CD4-positive, alpha-beta memory T cell (primary cell): ENCODE data around the gene GNB1L. TPM values are rescaled to one million over a fixed set of nuclear protein-coding genes. Genes with fewer than 3 reads are reported as not detected.

ENCODE experiments used
- CTCF ChIA-PET: fragments of 350-600 bp; sonication (Branson Sonifier 250); formaldehyde crosslinking; loops from one replicate; lab custom pipeline; 2021; ENCODE audit warnings: inconsistent platforms; ENCODE audit not compliant: partially characterized antibody; lab: Charles Lee
- POLR2A ChIA-PET: fragments of 350-600 bp; sonication (Branson Sonifier 250); formaldehyde crosslinking; loops from one replicate; lab custom pipeline; 2021; ENCODE audit not compliant: partially characterized antibody; lab: Charles Lee
- DNase-seq, 5 donors: peaks; one replicate each; pipeline versions ENCODE4 v3.0.0 to v3.0.0-alpha.2; 2020 to 2022; ENCODE audit warnings: mixed read lengths in 1 of 5
- H3K27ac ChIP-seq: one replicate; pipeline ENCODE4 v1.7.0; 2013; ENCODE audit warnings: low read depth, low read length
- H3K27me3 ChIP-seq: 2 replicates; pipeline ENCODE4 v1.7.0; 2013; ENCODE audit warnings: mild to moderate bottlenecking, low read length, moderate library complexity; ENCODE audit not compliant: insufficient read depth
- H3K36me3 ChIP-seq: 2 replicates; pipeline ENCODE4 v1.7.0; 2013; ENCODE audit warnings: mild to moderate bottlenecking, low read length, moderate library complexity; ENCODE audit not compliant: insufficient read depth
- H3K4me1 ChIP-seq: 2 replicates; pipeline ENCODE4 v1.7.0; 2013; ENCODE audit warnings: mild to moderate bottlenecking, low read length, moderate library complexity; ENCODE audit not compliant: insufficient read depth
- H3K4me3 ChIP-seq, 2 donors: one replicate each; pipeline ENCODE4 v1.7.0; 2013; ENCODE audit warnings: low read length in 2 of 2, mild to moderate bottlenecking in 1 of 2
- H3K9me3 ChIP-seq, 2 donors: one replicate each; pipeline ENCODE4 v1.7.0; 2013; ENCODE audit warnings: low read length in 2 of 2, control low read depth in 1 of 2; ENCODE audit not compliant: control insufficient read depth in 1 of 2
- H3K27ac Mint-ChIP-seq, 7 donors: one replicate each; pipeline ENCODE4 v1.8.0; 2020 to 2021; ENCODE audit warnings: mixed read lengths in 7 of 7, mild to moderate bottlenecking in 6 of 7, inconsistent platforms in 3 of 7, moderate library complexity in 3 of 7
- H3K27me3 Mint-ChIP-seq, 2 donors: one replicate each; pipeline ENCODE4 v1.8.0; 2020 to 2021; ENCODE audit warnings: mixed read lengths in 2 of 2
- H3K36me3 Mint-ChIP-seq, 2 donors: one replicate each; pipeline ENCODE4 v1.8.0; 2020 to 2021; ENCODE audit warnings: mixed read lengths in 2 of 2, inconsistent platforms in 1 of 2, mild to moderate bottlenecking in 1 of 2
- H3K4me1 Mint-ChIP-seq, 4 donors: one replicate each; pipeline ENCODE4 v1.8.0; 2020 to 2021; ENCODE audit warnings: mixed read lengths in 4 of 4, mild to moderate bottlenecking in 1 of 4
- H3K4me3 Mint-ChIP-seq, 8 donors: one replicate each; pipeline ENCODE4 v1.8.0; 2020 to 2021; ENCODE audit warnings: mixed read lengths in 8 of 8, mild to moderate bottlenecking in 7 of 8, moderate library complexity in 6 of 8, inconsistent platforms in 3 of 8
- H3K9me3 Mint-ChIP-seq, 8 donors: one replicate each; pipeline ENCODE4 v1.8.0; 2020 to 2021; ENCODE audit warnings: mixed read lengths in 8 of 8, mild to moderate bottlenecking in 5 of 8, inconsistent platforms in 3 of 8, moderate library complexity in 1 of 8
- intact Hi-C: fragments of 100-400 bp; cut with micrococcal nuclease; formaldehyde crosslinking; loops from one replicate; pipeline ENCODE4 v1.15.1; 2023
- polyA plus RNA-seq, 2 donors: library from polyadenylated mRNA; unstranded; fragments of 300-500 nt; fragmentation: Illumina TruSeq; gene quantifications; one replicate each; pipeline ENCODE4 v1.2.3, GENCODE V29; 2021
- total RNA-seq, 2 experiments: library from RNA; stranded (reverse); gene quantifications; one replicate each; pipeline ENCODE4 v1.2.3, GENCODE V29; 2021

The GNB1L gene
- total and polyA plus RNA-seq, 4 experiments from 2014 or later, result 7.9 to 14.6 (median 10.7) TPM

GRCh38 chr22:19769393-19769715 lies 85.3 kb downstream of the GNB1L start:
- peaks cover 3 to 14% (median 10%) of the 10 kb centered on the region in 4 donors for H3K4me1 Mint-ChIP-seq
- no peaks in the 10 kb centered on the region for H3K36me3 Mint-ChIP-seq
- ChIA-PET POLR2A (no interaction called here), CTCF (no interaction called here)
- H3K4me1 ChIP-seq, result peaks cover 30% of the 10 kb centered on the region
- H3K27me3 ChIP-seq, result peaks cover 26% of the 10 kb centered on the region
- H3K27ac Mint-ChIP-seq, result no peak overlapping the region
- no peaks in the 10 kb centered on the region for H3K36me3 ChIP-seq
- DNase-seq, result no peak
- H3K9me3 Mint-ChIP-seq, result no peaks in the 10 kb centered on the region
- H3K4me3 ChIP-seq, result no peak overlapping the region
- intact Hi-C loops, result no loop called here
- peak overlapping the region in 2 of 8 donors; percentile 20 to 31 for H3K4me3 Mint-ChIP-seq
- peaks cover 52 to 57% of the 10 kb centered on the region in 2 donors for H3K27me3 Mint-ChIP-seq
- no peaks in the 10 kb centered on the region for H3K9me3 ChIP-seq
- no peak overlapping the region for H3K27ac ChIP-seq

GRCh38 chr22:19767427-19768341 lies 87.0 kb downstream of the GNB1L start:
- ChIA-PET CTCF (interaction anchor here (0.8 kb wide), 1 partner anchor 11 kb away, joined by 3 read pairs; no protein-coding TSS in a partner anchor), POLR2A (no interaction called here)
- Mint-ChIP-seq H3K27ac (peak overlapping the region in 1 of 7 donors; percentile 35), H3K27me3 (peaks cover 41 to 55% of the 10 kb centered on the region in 2 donors), H3K36me3 (no peaks in the 10 kb centered on the region), H3K4me3 (peak overlapping the region in 5 of 8 donors; percentile 17 to 55 (median 47)), H3K9me3 (no peaks in the 10 kb centered on the region), H3K4me1 (peaks cover 3 to 14% (median 10%) of the 10 kb centered on the region in 4 donors)
- no peak for DNase-seq
- no peaks in the 10 kb centered on the region for H3K36me3 ChIP-seq
- H3K27ac ChIP-seq, result no peak overlapping the region
- peaks cover 26% of the 10 kb centered on the region for H3K27me3 ChIP-seq
- H3K4me1 ChIP-seq, result peaks cover 19% of the 10 kb centered on the region
- no peaks in the 10 kb centered on the region for H3K9me3 ChIP-seq
- intact Hi-C loops, result no loop called here
- H3K4me3 ChIP-seq, result no peak overlapping the region

DNA sequence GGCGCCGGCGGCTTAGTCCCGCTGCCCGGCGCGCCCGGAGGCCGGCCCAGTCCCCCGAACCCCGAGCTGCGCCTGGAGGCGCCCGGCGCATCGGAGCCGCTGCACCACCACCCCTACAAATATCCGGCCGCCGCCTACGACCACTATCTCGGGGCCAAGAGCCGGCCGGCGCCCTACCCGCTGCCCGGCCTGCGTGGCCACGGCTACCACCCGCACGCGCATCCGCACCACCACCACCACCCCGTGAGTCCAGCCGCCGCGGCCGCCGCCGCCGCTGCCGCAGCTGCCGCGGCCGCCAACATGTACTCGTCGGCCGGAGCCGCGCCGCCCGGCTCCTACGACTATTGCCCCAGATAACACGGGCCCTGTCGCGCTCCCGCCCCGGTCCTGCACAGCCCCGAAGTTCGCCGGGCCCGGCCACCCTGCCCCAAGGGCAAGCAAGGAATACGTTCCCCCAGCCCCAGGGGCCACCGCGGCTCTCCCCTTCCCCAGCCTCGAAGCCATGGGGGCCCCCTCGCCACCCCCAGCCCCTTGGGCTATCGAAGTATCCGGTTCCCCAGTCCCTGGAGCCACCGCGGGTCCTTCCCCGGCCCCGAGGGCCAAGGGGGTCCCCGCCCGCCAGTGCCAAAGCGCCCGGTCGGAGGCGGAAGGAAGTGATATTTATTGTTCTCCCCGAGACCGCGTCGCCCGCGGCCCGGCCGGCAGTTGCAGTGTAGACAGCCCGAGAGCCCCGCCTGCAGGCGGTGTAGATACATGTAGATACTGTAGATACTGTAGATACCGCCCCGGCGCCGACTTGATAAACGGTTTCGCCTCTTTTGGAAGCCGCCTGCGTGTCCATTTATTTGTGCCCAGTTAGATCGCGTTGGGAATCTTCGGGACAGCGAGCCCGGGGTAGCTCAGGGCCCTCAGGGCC lies 87.9 kb downstream of the GNB1L start:
- Histone ChIP-seq H3K9me3 (no peaks in the 10 kb centered on the region), H3K4me1 (peaks cover 16% of the 10 kb centered on the region), H3K27ac (no peak overlapping the region), H3K4me3 (no peak overlapping the region), H3K36me3 (no peaks in the 10 kb centered on the region), H3K27me3 (peaks cover 26% of the 10 kb centered on the region)
- intact Hi-C loops, result no loop called here
- peaks cover 38 to 52% of the 10 kb centered on the region in 2 donors for H3K27me3 Mint-ChIP-seq
- H3K9me3 Mint-ChIP-seq, result no peaks in the 10 kb centered on the region
- H3K4me3 Mint-ChIP-seq, result peak overlapping the region in 5 of 8 donors; percentile 39 to 62 (median 50)
- peak in 3 of 5 donors; percentile 14 to 35 (median 30) for DNase-seq
- H3K27ac Mint-ChIP-seq, result peak overlapping the region in 1 of 7 donors; percentile 35
- ChIA-PET POLR2A (no interaction called here), CTCF (no interaction called here)
- H3K4me1 Mint-ChIP-seq, result peaks cover 5 to 14% (median 11%) of the 10 kb centered on the region in 4 donors
- H3K36me3 Mint-ChIP-seq, result no peaks in the 10 kb centered on the region

- peaks cover 26% of the 10 kb centered on the region for H3K27me3 ChIP-seq
- Mint-ChIP-seq H3K36me3 (no peaks in the 10 kb centered on the region), H3K27me3 (peaks cover 37 to 50% of the 10 kb centered on the region in 2 donors), H3K27ac (no peak overlapping the region), H3K4me3 (no peak overlapping the region), H3K9me3 (no peaks in the 10 kb centered on the region), H3K4me1 (peaks cover 7 to 18% (median 13%) of the 10 kb centered on the region in 4 donors)
- CTCF ChIA-PET, result no interaction called here
- no peak overlapping the region for H3K27ac ChIP-seq
- H3K36me3 ChIP-seq, result no peaks in the 10 kb centered on the region
- POLR2A ChIA-PET, result no interaction called here
- H3K4me3 ChIP-seq, result no peak overlapping the region
- DNase-seq, result no peak
- H3K4me1 ChIP-seq, result peaks cover 16% of the 10 kb centered on the region
- no peaks in the 10 kb centered on the region for H3K9me3 ChIP-seq
- intact Hi-C loops, result no loop called here
Measured at GRCh38 chr22:19766240-19766510, 88.5 kb downstream of the GNB1L start.

DNA sequence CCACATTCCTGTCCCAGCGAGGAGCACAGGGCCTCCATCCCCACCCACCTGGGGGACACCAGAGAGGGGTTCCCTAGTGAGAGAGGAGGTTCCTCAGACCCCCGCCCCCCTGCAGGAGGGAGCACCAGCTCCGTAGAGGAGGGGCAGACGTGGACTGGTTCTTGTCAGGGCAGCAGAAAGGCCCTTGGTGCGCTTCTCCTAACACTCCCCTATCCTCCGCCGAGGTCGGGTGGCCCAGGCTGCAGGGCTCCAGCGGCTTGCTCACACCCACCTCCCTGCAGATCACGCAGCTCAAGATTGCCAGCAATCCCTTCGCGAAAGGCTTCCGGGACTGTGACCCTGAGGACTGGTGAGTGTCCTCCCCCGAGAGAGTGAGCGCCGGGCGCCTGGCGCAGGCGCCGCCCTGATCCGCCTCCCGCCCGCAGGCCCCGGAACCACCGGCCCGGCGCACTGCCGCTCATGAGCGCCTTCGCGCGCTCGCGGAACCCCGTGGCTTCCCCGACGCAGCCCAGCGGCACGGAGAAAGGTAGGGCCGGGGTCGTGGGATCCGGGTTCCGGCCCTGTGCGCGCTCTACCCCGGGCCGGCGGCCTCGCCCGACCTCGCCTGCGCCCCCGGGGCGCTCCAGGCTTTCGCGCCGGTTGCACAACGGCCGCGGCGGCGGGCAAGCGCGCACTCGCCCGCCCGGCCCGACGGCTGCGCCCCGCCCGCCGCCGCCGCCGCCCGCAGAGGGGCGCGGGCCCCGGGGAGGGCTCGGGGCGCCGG lies 89.0 kb downstream of the GNB1L start:
- ChIA-PET CTCF (no interaction called here), POLR2A (no interaction called here)
- Mint-ChIP-seq H3K9me3 (no peaks in the 10 kb centered on the region), H3K4me1 (peaks cover 7 to 18% (median 13%) of the 10 kb centered on the region in 4 donors), H3K4me3 (peak overlapping the region; percentile 40 to 77 (median 66)), H3K27ac (no peak overlapping the region), H3K36me3 (no peaks in the 10 kb centered on the region), H3K27me3 (peaks cover 37 to 47% of the 10 kb centered on the region in 2 donors)
- Histone ChIP-seq H3K9me3 (no peaks in the 10 kb centered on the region), H3K4me3 (no peak overlapping the region), H3K36me3 (no peaks in the 10 kb centered on the region), H3K4me1 (peaks cover 16% of the 10 kb centered on the region), H3K27ac (no peak overlapping the region), H3K27me3 (peaks cover 26% of the 10 kb centered on the region)
- intact Hi-C loops, result no loop called here
- peak in 1 of 5 donors; percentile 36 for DNase-seq

- intact Hi-C loops, result no loop called here
- peaks cover 0 to 3% (median 0%) of the 10 kb centered on the region in 8 donors for H3K9me3 Mint-ChIP-seq
- no peak for DNase-seq
- ChIA-PET CTCF (no interaction called here), POLR2A (no interaction called here)
- H3K4me1 ChIP-seq, result peaks cover 21% of the 10 kb centered on the region
- no peaks in the 10 kb centered on the region for H3K36me3 ChIP-seq
- peaks cover 30% of the 10 kb centered on the region for H3K27me3 ChIP-seq
- no peaks in the 10 kb centered on the region for H3K36me3 Mint-ChIP-seq
- H3K4me3 ChIP-seq, result no peak overlapping the region
- H3K27me3 Mint-ChIP-seq, result peaks cover 36 to 46% of the 10 kb centered on the region in 2 donors
- H3K4me1 Mint-ChIP-seq, result peaks cover 12 to 24% (median 19%) of the 10 kb centered on the region in 4 donors
- H3K27ac Mint-ChIP-seq, result no peak overlapping the region
- peak overlapping the region in 7 of 8 donors; percentile 20 to 78 (median 59) for H3K4me3 Mint-ChIP-seq
- H3K27ac ChIP-seq, result no peak overlapping the region
- H3K9me3 ChIP-seq, result no peaks in the 10 kb centered on the region
Measured at GRCh38 chr22:19764636-19765476, 89.8 kb downstream of the GNB1L start.
